Parathyroid adenoma (tissue), 2 donors: ENCODE data around the gene COLEC11.
A peak's percentile ranks its signal among the peaks of the same experiment; 100 is the strongest.
"Not testable (repeated sequence)": the region's sequence is repeated elsewhere in the genome, so short reads cannot be mapped to it uniquely, and the experiment has no call there.

Source experiments
- H2AFZ ChIP-seq: fragments of 300-600 bp; sonication (generic); one replicate; pipeline ENCODE4 v1.7.0; 2017; ENCODE audit warnings: antibody characterized with exemption, mild to moderate bottlenecking
- H3K27ac ChIP-seq: fragments of 300-600 bp; sonication (generic); one replicate; pipeline ENCODE4 v1.7.0; 2017
- H3K27me3 ChIP-seq: fragments of 300-600 bp; sonication (generic); one replicate; pipeline ENCODE4 v1.7.0; 2017; ENCODE audit warnings: low read length; ENCODE audit not compliant: control insufficient read depth, insufficient read depth
- H3K36me3 ChIP-seq: fragments of 300-600 bp; sonication (generic); one replicate; pipeline ENCODE4 v1.7.0; 2017; ENCODE audit warnings: low read length; ENCODE audit not compliant: control insufficient read depth, insufficient read depth
- H3K4me1 ChIP-seq: fragments of 300-600 bp; sonication (generic); one replicate; pipeline ENCODE4 v1.7.0; 2017; ENCODE audit warnings: control low read depth
- H3K4me2 ChIP-seq: fragments of 300-600 bp; sonication (generic); one replicate; pipeline ENCODE4 v1.7.0; 2017; ENCODE audit warnings: low read length
- H3K4me3 ChIP-seq: fragments of 300-600 bp; sonication (generic); one replicate; pipeline ENCODE4 v1.7.0; 2017; ENCODE audit warnings: low read depth, low read length
- H3K79me2 ChIP-seq: fragments of 300-600 bp; sonication (generic); one replicate; pipeline ENCODE4 v1.7.0; 2017; ENCODE audit warnings: control low read depth
- H3K9ac ChIP-seq: fragments of 300-600 bp; sonication (generic); one replicate; pipeline ENCODE4 v1.7.0; 2017; ENCODE audit warnings: mild to moderate bottlenecking
- H3K9me3 ChIP-seq: fragments of 300-600 bp; sonication (generic); one replicate; pipeline ENCODE4 v1.7.0; 2017; ENCODE audit warnings: low read length; ENCODE audit not compliant: control insufficient read depth
- CTCF ChIP-seq: fragments of 300-600 bp; sonication (generic); IDR thresholded peaks from one replicate; pipeline ENCODE4 v1.7.0; 2017; ENCODE audit warnings: antibody characterized with exemption, mild to moderate bottlenecking
- donor health status: primary hyperparathyroidism.

COLEC11 gene

GRCh38 chr2:3566806-3567205 is 28.1 kb upstream of the COLEC11 start:
- no peak overlapping the region for H3K27ac ChIP-seq
- TF ChIP-seq CTCF, result no peak
- no peak overlapping the region for H3K4me3 ChIP-seq
- no peaks in the 10 kb centered on the region for H3K4me1 ChIP-seq
- no peaks in the 10 kb centered on the region for H3K36me3 ChIP-seq
- no peaks in the 10 kb centered on the region for H3K27me3 ChIP-seq
- H3K4me2 ChIP-seq, result no peak overlapping the region
- H3K9me3 ChIP-seq, result no peaks in the 10 kb centered on the region
- H3K9ac ChIP-seq, result no peak overlapping the region
- H2AFZ ChIP-seq, result no peak overlapping the region
- H3K79me2 ChIP-seq, result no peaks in the 10 kb centered on the region

- not testable (repeated sequence) for H3K27me3 ChIP-seq, H3K9me3 ChIP-seq, H3K27ac ChIP-seq, H3K4me2 ChIP-seq, H3K9ac ChIP-seq, H2AFZ ChIP-seq, H3K4me1 ChIP-seq, H3K79me2 ChIP-seq, H3K36me3 ChIP-seq, H3K4me3 ChIP-seq
Observed at GRCh38 chr2:3569656-3570055, 25.3 kb upstream of the COLEC11 start.

GRCh38 chr2:3571284-3571683 is 23.6 kb upstream of the COLEC11 start:
- Histone ChIP-seq H3K27me3 (no peaks in the 10 kb centered on the region), H3K9ac (no peak overlapping the region), H3K27ac (no peak overlapping the region), H3K4me2 (no peak overlapping the region), H3K36me3 (no peaks in the 10 kb centered on the region), H3K4me3 (no peak overlapping the region), H2AFZ (no peak overlapping the region), H3K4me1 (no peaks in the 10 kb centered on the region), H3K79me2 (peaks cover 10% of the 10 kb centered on the region), H3K9me3 (no peaks in the 10 kb centered on the region)
- no peak for TF ChIP-seq CTCF

- H3K27ac ChIP-seq, result no peak overlapping the region
- no peak overlapping the region for H3K9ac ChIP-seq
- no peak overlapping the region for H2AFZ ChIP-seq
- H3K9me3 ChIP-seq, result no peaks in the 10 kb centered on the region
- peaks cover 10% of the 10 kb centered on the region for H3K79me2 ChIP-seq
- H3K4me3 ChIP-seq, result no peak overlapping the region
- no peak overlapping the region for H3K4me2 ChIP-seq
- no peaks in the 10 kb centered on the region for H3K27me3 ChIP-seq
- peaks cover 2% of the 10 kb centered on the region for H3K4me1 ChIP-seq
- H3K36me3 ChIP-seq, result no peaks in the 10 kb centered on the region
- TF ChIP-seq CTCF, result no peak
Observed at GRCh38 chr2:3572620-3573019, 22.3 kb upstream of the COLEC11 start.

- no peak overlapping the region for H3K4me3 ChIP-seq
- peaks cover 15% of the 10 kb centered on the region for H3K79me2 ChIP-seq
- no peaks in the 10 kb centered on the region for H3K27me3 ChIP-seq
- H3K4me1 ChIP-seq, result peaks cover 8% of the 10 kb centered on the region
- H3K36me3 ChIP-seq, result no peaks in the 10 kb centered on the region
- H3K9ac ChIP-seq, result no peak overlapping the region
- no peak for TF ChIP-seq CTCF
- H3K27ac ChIP-seq, result no peak overlapping the region
- H3K4me2 ChIP-seq, result no peak overlapping the region
- peak overlapping the region; percentile 2 for H2AFZ ChIP-seq
- no peaks in the 10 kb centered on the region for H3K9me3 ChIP-seq
Observed at GRCh38 chr2:3574155-3574554, 20.8 kb upstream of the COLEC11 start.
